ENCODE data around the gene CSMD2. TPM values are rescaled to one million over a fixed set of nuclear protein-coding genes. Genes with fewer than 3 reads are reported as not detected.
A peak's percentile ranks its signal among the peaks of the same experiment; 100 is the strongest.
"Not testable (repeated sequence)": the region's sequence is repeated elsewhere in the genome, so short reads cannot be mapped to it uniquely, and the experiment has no call there.

CSMD2 gene
- total RNA-seq, 1 donor from 2014 or later: not detected

GRCh38 chr1:34108711-34109110 lies 56.3 kb downstream of the CSMD2 start:
- H3K27ac Mint-ChIP-seq: no peak overlapping the region
- no peak overlapping the region for H3K4me3 Mint-ChIP-seq
- intact Hi-C loops (cut with micrococcal nuclease): no loop called here
- H3K36me3 Mint-ChIP-seq (ENCODE audit: low read depth): no peaks in the 10 kb centered on the region
- DNase-seq: peak; percentile 29
- no peaks in the 10 kb centered on the region for H3K9me3 Mint-ChIP-seq
- no peaks in the 10 kb centered on the region for H3K4me1 Mint-ChIP-seq
- no peaks in the 10 kb centered on the region for H3K27me3 Mint-ChIP-seq

DNA sequence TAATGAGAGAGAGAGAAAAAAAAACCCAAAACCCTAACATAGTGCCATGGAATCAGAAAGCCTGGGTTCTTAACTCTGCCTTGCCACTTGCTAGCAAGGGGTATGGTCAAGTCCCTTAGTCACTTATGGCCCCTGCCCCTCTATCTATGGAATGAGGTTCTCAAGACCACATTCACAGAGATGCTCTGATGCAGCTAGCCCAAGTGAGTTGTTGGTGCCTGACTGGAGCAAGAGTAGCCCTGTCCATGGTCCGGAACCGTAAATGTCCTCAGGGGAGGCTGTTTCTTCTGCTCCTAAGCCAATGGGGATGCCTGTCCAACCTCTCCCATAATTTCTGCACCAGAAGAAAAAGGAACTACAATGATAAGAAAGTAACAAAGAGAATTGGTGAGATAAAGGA lies 56.8 kb downstream of the CSMD2 start:
- Mint-ChIP-seq H3K27me3 (no peaks in the 10 kb centered on the region), H3K27ac (no peak overlapping the region), H3K4me3 (no peak overlapping the region), H3K4me1 (no peaks in the 10 kb centered on the region), H3K9me3 (no peaks in the 10 kb centered on the region), H3K36me3 (ENCODE audit: low read depth) (no peaks in the 10 kb centered on the region)
- peak; percentile 20 for DNase-seq
- intact Hi-C loops (cut with micrococcal nuclease): no loop called here

- H3K36me3 Mint-ChIP-seq (ENCODE audit: low read depth): no peaks in the 10 kb centered on the region
- H3K4me3 Mint-ChIP-seq: no peak overlapping the region
- no peaks in the 10 kb centered on the region for H3K27me3 Mint-ChIP-seq
- no peaks in the 10 kb centered on the region for H3K9me3 Mint-ChIP-seq
- H3K4me1 Mint-ChIP-seq: no peaks in the 10 kb centered on the region
- intact Hi-C loops (cut with micrococcal nuclease): no loop called here
- no peak overlapping the region for H3K27ac Mint-ChIP-seq
- peak; percentile 30 for DNase-seq
Measured at GRCh38 chr1:34101151-34101550, 63.9 kb downstream of the CSMD2 start.

- H3K27me3 Mint-ChIP-seq: no peaks in the 10 kb centered on the region
- H3K4me3 Mint-ChIP-seq: no peak overlapping the region
- no peaks in the 10 kb centered on the region for H3K9me3 Mint-ChIP-seq
- no peaks in the 10 kb centered on the region for H3K4me1 Mint-ChIP-seq
- H3K27ac Mint-ChIP-seq: no peak overlapping the region
- H3K36me3 Mint-ChIP-seq (ENCODE audit: low read depth): no peaks in the 10 kb centered on the region
- intact Hi-C loops (cut with micrococcal nuclease): no loop called here
- no peak for DNase-seq
Measured at GRCh38 chr1:34100332-34100731, 64.7 kb downstream of the CSMD2 start.

DNA sequence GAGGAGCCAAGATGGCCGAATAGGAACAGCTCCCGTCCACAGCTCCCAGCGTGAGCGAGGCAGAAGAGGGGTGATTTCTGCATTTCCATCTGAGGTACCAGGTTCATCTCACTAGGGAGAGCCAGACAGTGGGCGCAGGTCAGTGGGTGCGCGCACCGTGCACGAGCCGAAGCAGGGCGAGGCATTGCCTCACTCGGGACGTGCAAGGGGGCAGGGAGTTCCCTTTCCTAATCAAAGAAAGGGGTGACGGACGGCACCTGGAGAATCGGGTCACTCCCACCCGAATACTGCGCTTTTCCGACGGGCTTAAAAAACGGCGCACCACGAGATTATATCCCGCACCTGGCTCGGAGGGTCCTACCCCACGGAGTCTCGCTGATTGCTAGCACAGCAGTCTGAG lies 72.6 kb downstream of the CSMD2 start:
- intact Hi-C loops (cut with micrococcal nuclease); DNase-seq; H3K27ac Mint-ChIP-seq; H3K9me3 Mint-ChIP-seq; H3K27me3 Mint-ChIP-seq; H3K36me3 Mint-ChIP-seq (ENCODE audit: low read depth); H3K4me1 Mint-ChIP-seq; H3K4me3 Mint-ChIP-seq: not testable (repeated sequence)

GRCh38 chr1:34089731-34090130 lies 75.3 kb downstream of the CSMD2 start:
- no peak for DNase-seq
- intact Hi-C loops (cut with micrococcal nuclease): no loop called here

GRCh38 chr1:34087986-34088385 lies 77.0 kb downstream of the CSMD2 start:
- peak; percentile 16 for DNase-seq
- no peak overlapping the region for H3K4me3 Mint-ChIP-seq
- no peaks in the 10 kb centered on the region for H3K36me3 Mint-ChIP-seq (ENCODE audit: low read depth)
- no peaks in the 10 kb centered on the region for H3K27me3 Mint-ChIP-seq
- H3K9me3 Mint-ChIP-seq: no peaks in the 10 kb centered on the region
- intact Hi-C loops (cut with micrococcal nuclease): no loop called here
- no peaks in the 10 kb centered on the region for H3K4me1 Mint-ChIP-seq
- H3K27ac Mint-ChIP-seq: no peak overlapping the region

More at GRCh38 chr1:34089731-34090130, 75.3 kb downstream of the CSMD2 start:
- H3K4me3 Mint-ChIP-seq: no peak overlapping the region
- no peak overlapping the region for H3K27ac Mint-ChIP-seq
- H3K4me1 Mint-ChIP-seq: no peaks in the 10 kb centered on the region
- H3K9me3 Mint-ChIP-seq: no peaks in the 10 kb centered on the region
- H3K27me3 Mint-ChIP-seq: no peaks in the 10 kb centered on the region
- H3K36me3 Mint-ChIP-seq (ENCODE audit: low read depth): no peaks in the 10 kb centered on the region

DNA sequence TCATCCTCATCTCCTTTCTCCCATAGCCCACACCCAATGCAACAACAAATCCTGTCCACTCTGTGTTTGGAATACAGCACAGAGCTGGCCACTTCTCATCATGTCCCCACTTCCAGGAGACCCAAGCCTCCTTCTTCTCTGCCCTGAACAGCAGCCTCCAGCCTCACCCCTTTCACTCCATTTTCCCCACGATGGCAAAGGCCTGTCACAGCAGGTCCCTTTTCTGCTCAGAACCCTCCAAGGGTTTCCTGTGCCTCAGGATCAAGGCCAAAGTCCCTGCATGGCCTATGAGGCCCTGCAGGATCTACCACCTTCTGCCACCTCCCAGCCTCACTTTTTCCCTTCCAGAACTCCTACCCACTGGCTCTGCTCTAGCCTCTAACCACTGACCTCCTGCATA lies 78.5 kb downstream of the CSMD2 start:
- peak; percentile 34 for DNase-seq
- Mint-ChIP-seq H3K4me3 (no peak overlapping the region), H3K27ac (no peak overlapping the region), H3K27me3 (no peaks in the 10 kb centered on the region), H3K4me1 (no peaks in the 10 kb centered on the region), H3K36me3 (ENCODE audit: low read depth) (no peaks in the 10 kb centered on the region), H3K9me3 (no peaks in the 10 kb centered on the region)
- intact Hi-C loops (cut with micrococcal nuclease): no loop called here

DNA sequence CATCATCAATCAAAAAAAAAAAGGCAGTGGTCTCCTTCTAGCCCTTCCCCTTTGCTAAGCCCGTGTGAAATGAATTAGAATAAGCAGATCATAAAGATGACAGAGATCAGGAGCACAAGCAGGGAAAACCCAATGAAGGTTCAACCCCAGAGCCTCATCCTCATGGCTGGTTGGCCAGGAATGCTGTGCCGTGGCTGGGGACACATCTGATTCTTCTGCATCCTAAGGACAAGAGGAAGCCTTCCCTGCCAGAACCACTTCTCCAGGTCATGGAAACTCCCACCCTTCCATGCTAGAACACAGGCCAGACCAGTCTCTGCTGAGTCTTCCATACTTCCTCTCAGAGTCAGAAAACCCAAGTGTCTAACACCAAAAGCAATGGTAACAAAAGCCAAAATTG lies 81.1 kb downstream of the CSMD2 start:
- no peaks in the 10 kb centered on the region for H3K4me1 Mint-ChIP-seq
- no peak overlapping the region for H3K27ac Mint-ChIP-seq
- no peaks in the 10 kb centered on the region for H3K9me3 Mint-ChIP-seq
- intact Hi-C loops (cut with micrococcal nuclease): no loop called here
- no peaks in the 10 kb centered on the region for H3K36me3 Mint-ChIP-seq (ENCODE audit: low read depth)
- peak; percentile 11 for DNase-seq
- H3K27me3 Mint-ChIP-seq: no peaks in the 10 kb centered on the region
- H3K4me3 Mint-ChIP-seq: no peak overlapping the region

- H3K4me1 Mint-ChIP-seq; intact Hi-C loops (cut with micrococcal nuclease); H3K9me3 Mint-ChIP-seq; H3K4me3 Mint-ChIP-seq; H3K27ac Mint-ChIP-seq; H3K27me3 Mint-ChIP-seq; H3K36me3 Mint-ChIP-seq (ENCODE audit: low read depth): not testable (repeated sequence)
- peak; percentile 13 for DNase-seq
Measured at GRCh38 chr1:34082085-34082670, 82.9 kb downstream of the CSMD2 start.

DNA sequence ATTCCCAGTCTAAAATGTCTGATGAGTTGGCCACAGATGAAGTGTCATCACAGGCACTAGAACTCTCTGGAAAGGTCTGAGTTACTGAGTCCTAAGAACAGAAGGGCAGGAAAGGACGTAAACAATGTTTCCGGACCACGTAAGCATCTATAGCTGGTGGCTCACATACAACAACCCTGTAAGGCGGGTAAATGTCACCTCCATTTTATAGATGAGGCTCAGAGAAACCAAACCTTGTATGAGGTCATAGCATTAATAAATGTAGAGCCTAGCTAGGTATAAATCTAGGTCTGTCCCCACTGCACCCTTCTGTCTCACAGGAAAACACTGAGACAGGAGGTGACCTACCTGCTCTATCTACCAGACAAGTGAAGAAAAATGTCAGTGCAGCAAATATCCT lies 86.6 kb downstream of the CSMD2 start:
- Mint-ChIP-seq H3K9me3 (no peaks in the 10 kb centered on the region), H3K4me3 (no peak overlapping the region), H3K4me1 (no peaks in the 10 kb centered on the region), H3K27ac (no peak overlapping the region), H3K27me3 (no peaks in the 10 kb centered on the region), H3K36me3 (ENCODE audit: low read depth) (no peaks in the 10 kb centered on the region)
- intact Hi-C loops (cut with micrococcal nuclease): no loop called here
- no peak for DNase-seq

DNA sequence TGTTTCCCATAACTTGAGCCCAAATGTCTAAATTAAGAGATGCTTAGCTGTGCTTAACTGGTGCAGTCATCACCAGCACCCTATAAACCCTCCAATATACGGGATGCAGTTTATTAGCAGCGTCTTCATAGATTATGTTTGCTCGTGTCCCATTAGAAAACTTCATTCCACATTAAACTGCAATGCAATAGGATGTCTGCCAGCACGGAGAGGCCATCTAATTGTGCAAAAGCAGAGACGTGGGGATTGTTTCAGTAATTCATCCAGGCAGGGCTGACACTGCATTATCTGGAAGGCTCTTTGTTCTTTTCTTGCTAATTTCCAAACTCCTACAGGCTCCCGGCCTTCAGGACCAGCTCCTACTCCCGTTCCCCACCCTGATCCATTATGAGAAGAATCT lies 89.5 kb downstream of the CSMD2 start:
- intact Hi-C loops (cut with micrococcal nuclease): no loop called here
- Mint-ChIP-seq H3K4me1 (no peaks in the 10 kb centered on the region), H3K36me3 (ENCODE audit: low read depth) (no peaks in the 10 kb centered on the region), H3K4me3 (no peak overlapping the region), H3K9me3 (no peaks in the 10 kb centered on the region), H3K27me3 (no peaks in the 10 kb centered on the region), H3K27ac (no peak overlapping the region)
- DNase-seq: no peak

GRCh38 chr1:34073028-34073695 lies 91.9 kb downstream of the CSMD2 start:
- no peaks in the 10 kb centered on the region for H3K9me3 Mint-ChIP-seq

GRCh38 chr1:34070201-34070836 lies 94.7 kb downstream of the CSMD2 start:
- Mint-ChIP-seq H3K4me3 (no peak overlapping the region), H3K27ac (no peak overlapping the region), H3K27me3 (no peaks in the 10 kb centered on the region), H3K4me1 (no peaks in the 10 kb centered on the region), H3K36me3 (ENCODE audit: low read depth) (no peaks in the 10 kb centered on the region), H3K9me3 (no peaks in the 10 kb centered on the region)
- no peak for DNase-seq
- intact Hi-C loops (cut with micrococcal nuclease): no loop called here

More at GRCh38 chr1:34073028-34073695, 91.9 kb downstream of the CSMD2 start:
- DNase-seq: no peak
- Mint-ChIP-seq H3K27me3 (no peaks in the 10 kb centered on the region), H3K27ac (no peak overlapping the region), H3K36me3 (ENCODE audit: low read depth) (no peaks in the 10 kb centered on the region), H3K4me3 (no peak overlapping the region), H3K4me1 (no peaks in the 10 kb centered on the region)
- intact Hi-C loops (cut with micrococcal nuclease): no loop called here
